ENCODE data around the gene DUSP7.

GRCh38 chr3:52029535-52029934 is 26.8 kb downstream of the DUSP7 start:
- TF ChIP-seq CTCF (IDR thresholded peaks at IDR 0.05; ENCODE audit: extremely low read depth in 1 of 2, insufficient read depth in 1 of 2, low read depth in 1 of 2, low read length in 2 of 2) (no peak), POLR2A (IDR thresholded peaks at IDR 0.05; ENCODE audit: low read depth, low read length) (no peak), POLR2AphosphoS5 (IDR thresholded peaks at IDR 0.05; ENCODE audit: insufficient read depth, low read depth, low read length) (no peak), EZH2 (IDR thresholded peaks at IDR 0.05; ENCODE audit: borderline replicate concordance, low read depth, low read length, severe bottlenecking) (no peak), MAX (IDR thresholded peaks at IDR 0.05; ENCODE audit: insufficient read depth, insufficient read length) (no peak), JUN (IDR thresholded peaks at IDR 0.05; ENCODE audit: borderline replicate concordance, insufficient read depth, insufficient read length, low read depth) (no peak), GATA2 (IDR thresholded peaks at IDR 0.05; ENCODE audit: insufficient read depth, insufficient read length, low read depth, low read length) (no peak), MYC (IDR thresholded peaks at IDR 0.05; ENCODE audit: low read depth, low read length) (no peak), FOS (IDR thresholded peaks at IDR 0.05; ENCODE audit: borderline replicate concordance, insufficient read depth, low read length) (no peak)
